GM12892 (cell line): ENCODE measurements around the gene SLC28A1.
"Not testable (repeated sequence)": the region's sequence is repeated elsewhere in the genome, so short reads cannot be mapped to it uniquely, and the experiment has no call there.

ENCODE experiments used
- DNase-seq: peaks from one replicate; pipeline ENCODE4 v3.0.0; 2011; ENCODE audit not compliant: insufficient read length
- FAIRE-seq: peaks from 2 replicates; lab custom pipeline; 2011; peaks lifted over from hg19 to GRCh38; lab: Jason Lieb, UNC
- POLR2A ChIP-seq: IDR thresholded peaks from 2 replicates; pipeline ENCODE4 v1.6.1; 2011; ENCODE audit warnings: low read depth, low read length, control low read depth
- POLR2AphosphoS5 ChIP-seq: IDR thresholded peaks from 2 replicates; pipeline ENCODE4 v1.6.1; 2011; ENCODE audit warnings: low read depth, low read length, control low read depth
- TAF1 ChIP-seq: IDR thresholded peaks from 2 replicates; pipeline ENCODE4 v1.6.1; 2011; ENCODE audit warnings: low read depth, mild to moderate bottlenecking, control low read depth, low read length, borderline replicate concordance

The SLC28A1 gene

GRCh38 chr15:84975871-84976351, 91.4 kb downstream of the SLC28A1 start:
- FAIRE-seq, result no peak
- no peak for DNase-seq

GRCh38 chr15:84976746-84977345, 92.4 kb downstream of the SLC28A1 start:
- FAIRE-seq (peak; percentile 84), DNase-seq (no peak)
- TF ChIP-seq POLR2A, result no peak
- TF ChIP-seq POLR2AphosphoS5, result no peak
- TF ChIP-seq TAF1, result no peak

More at GRCh38 chr15:84975871-84976351, 91.4 kb downstream of the SLC28A1 start:
- TF ChIP-seq POLR2AphosphoS5 (no peak), TAF1 (no peak), POLR2A (no peak)

GRCh38 chr15:84979651-84980050, 95.2 kb downstream of the SLC28A1 start:
- TF ChIP-seq TAF1 (no peak), POLR2AphosphoS5 (no peak), POLR2A (no peak)
- DNase-seq (no peak), FAIRE-seq (no peak)

GRCh38 chr15:84980196-84981053, 96.0 kb downstream of the SLC28A1 start:
- DNase-seq (peak; percentile 81), FAIRE-seq (peak; percentile 51)
- TF ChIP-seq POLR2AphosphoS5 (peak; percentile 62; the same call in 1 of the 2 replicates), TAF1 (no peak), POLR2A (peak; percentile 65)

- DNase-seq (peak; percentile 95), FAIRE-seq (peak; percentile 93)
- TF ChIP-seq POLR2AphosphoS5, result no peak
- TF ChIP-seq TAF1, result no peak; the same call in 1 of the 2 replicates
Measured at GRCh38 chr15:84981054-84981710, 96.7 kb downstream of the SLC28A1 start.

GRCh38 chr15:84981711-84982300, 97.3 kb downstream of the SLC28A1 start, which contains the start of gene PDE8A:
TSS of gene PDE8A (plus strand) at chr15:84981856. CDS start at chr15:84982163, 307 bp downstream.
- FAIRE-seq (no peak), DNase-seq (peak; percentile 45)
- TF ChIP-seq TAF1 (no peak), POLR2A (no peak), POLR2AphosphoS5 (no peak)

GRCh38 chr15:84982301-84982920, 97.9 kb downstream of the SLC28A1 start:
- FAIRE-seq (no peak), DNase-seq (no peak)
- TF ChIP-seq TAF1 (0 out of 2 replicates have a peak, but pooled peaks have one; percentile 31), POLR2AphosphoS5 (no peak), POLR2A (peak; percentile 55; the same call in 1 of the 2 replicates)

GRCh38 chr15:84983294-84983693, 98.8 kb downstream of the SLC28A1 start:
- DNase-seq, result no peak
- FAIRE-seq, result no peak
- no peak for TF ChIP-seq POLR2AphosphoS5
- TF ChIP-seq TAF1, result no peak
- TF ChIP-seq POLR2A, result no peak

- TF ChIP-seq POLR2A (no peak), TAF1 (no peak), POLR2AphosphoS5 (no peak)
- FAIRE-seq (no peak), DNase-seq (no peak)
Measured at GRCh38 chr15:84983711-84984110, 99.2 kb downstream of the SLC28A1 start.

- FAIRE-seq, result no peak
- no peak for TF ChIP-seq POLR2A
- TF ChIP-seq TAF1, result no peak
- no peak for TF ChIP-seq POLR2AphosphoS5
- DNase-seq, result no peak
Measured at GRCh38 chr15:84985158-84985557, 100.7 kb downstream of the SLC28A1 start.

- DNase-seq, FAIRE-seq: not testable (repeated sequence)
Measured at GRCh38 chr15:84987351-84987750, 102.9 kb downstream of the SLC28A1 start.
